B cell (primary cell): ENCODE data around the gene MATN1.

Experiments used
- CTCF ChIP-seq: fragments of 200-600 bp; IDR thresholded peaks from one replicate; pipeline ENCODE4 v1.8.0; 2022; ENCODE audit warnings: antibody characterized with exemption, mild to moderate bottlenecking
- EZH2 ChIP-seq: IDR thresholded peaks from 2 replicates; pipeline ENCODE4 v1.6.1; 2012; ENCODE audit warnings: borderline replicate concordance, low read depth, mild to moderate bottlenecking, moderate library complexity, low read length; ENCODE audit not compliant: insufficient read depth, poor library complexity, severe bottlenecking

GRCh38 chr1:30693366-30693765 lies 30.0 kb downstream of the MATN1 start:
- TF ChIP-seq CTCF (no peak), EZH2 (no peak)
